Stimulated activated CD8-positive, alpha-beta memory T cell treated with anti-CD3 and anti-CD28 coated beads, Interleukin-7, amount 100 ng/mL, for 1 hour (primary cell): ENCODE results near the gene PPP3R1.

Source experiments
- DNase-seq, 2 donors: peaks; one replicate each; pipeline ENCODE4 v3.0.0-alpha.2; 2020; ENCODE audit warnings: low read depth in 2 of 2

The PPP3R1 gene

GRCh38 chr2:68234405-68234804 is 17.9 kb downstream of the PPP3R1 start:
- no peak for DNase-seq

GRCh38 chr2:68231061-68231372 is 21.3 kb downstream of the PPP3R1 start:
- no peak for DNase-seq

GRCh38 chr2:68230241-68231060 is 21.9 kb downstream of the PPP3R1 start:
- no peak for DNase-seq

- DNase-seq: no peak
Observed at GRCh38 chr2:68226794-68227193, 25.5 kb downstream of the PPP3R1 start.

- DNase-seq: no peak
Observed at GRCh38 chr2:68225119-68225632, 27.2 kb downstream of the PPP3R1 start.

- no peak for DNase-seq
Observed at GRCh38 chr2:68223419-68223818, 28.9 kb downstream of the PPP3R1 start.

GRCh38 chr2:68222287-68222686 is 30.0 kb downstream of the PPP3R1 start:
- no peak for DNase-seq

- no peak for DNase-seq
Observed at GRCh38 chr2:68218343-68218901, 33.9 kb downstream of the PPP3R1 start.

- DNase-seq: no peak
Observed at GRCh38 chr2:68217729-68218128, 34.6 kb downstream of the PPP3R1 start.

GRCh38 chr2:68216454-68217310 is 35.6 kb downstream of the PPP3R1 start:
- no peak for DNase-seq

- no peak for DNase-seq
Observed at GRCh38 chr2:68214381-68214780, 38.0 kb downstream of the PPP3R1 start.

- DNase-seq: no peak
Observed at GRCh38 chr2:68206793-68207192, 45.5 kb downstream of the PPP3R1 start.

GRCh38 chr2:68203587-68203986 is 48.7 kb downstream of the PPP3R1 start:
- no peak for DNase-seq

- DNase-seq: no peak
Observed at GRCh38 chr2:68200157-68200787, 52.1 kb downstream of the PPP3R1 start.

GRCh38 chr2:68196120-68196716 is 56.1 kb downstream of the PPP3R1 start:
- DNase-seq: peak in 1 of 2 donors; percentile 22

GRCh38 chr2:68195096-68195495 is 57.2 kb downstream of the PPP3R1 start:
- DNase-seq: no peak

GRCh38 chr2:68193787-68194372 is 58.5 kb downstream of the PPP3R1 start:
- DNase-seq: no peak

GRCh38 chr2:68193144-68193543 is 59.2 kb downstream of the PPP3R1 start:
- no peak for DNase-seq

- no peak for DNase-seq
Observed at GRCh38 chr2:68190991-68191731, 61.2 kb downstream of the PPP3R1 start.

GRCh38 chr2:68189991-68190784 is 62.1 kb downstream of the PPP3R1 start:
- DNase-seq: no peak
